K562 (cell line): Measurements from ENCODE around the gene GTPBP6. TPM values are rescaled to one million over a fixed set of nuclear protein-coding genes. Genes with fewer than 3 reads are reported as not detected.

Source experiments
- ATAC-seq: fragments of 200-7000 bp; cut with Tn5 transposase; 3 replicates; pipeline ENCODE4 v1.9.1; 2020; ENCODE audit warnings: moderate library complexity
- BruUV-seq: library from RNA; stranded (reverse); fragments of 400-500 nt; replicated peaks from 2 replicates; lab custom pipeline; 2021; lab: Mats Ljungman, UMichigan
- CTCF ChIA-PET: fragments of 300-600 bp; formaldehyde crosslinking; extraction: SDS; loops from one replicate; lab custom pipeline; 2021; ENCODE audit warnings: low intra/inter-chr PET ratio; lab: Yijun Ruan, JAX
- POLR2A ChIA-PET: fragments of 300-600, 350-650 bp; sonication (Branson Sonifier 250); formaldehyde crosslinking; extraction: SDS; loops from one replicate; lab custom pipeline; 2021; ENCODE audit warnings: antibody characterized with exemption, inconsistent platforms; lab: Yijun Ruan, JAX
- DNase-seq, 4 experiments: peaks; one replicate each; pipeline versions ENCODE4 v3.0.0 to v3.0.0-alpha.2; 2011 to 2018; ENCODE audit warnings: low spot score in 3 of 4, mixed read lengths in 3 of 4; ENCODE audit errors: extremely low read depth in 1 of 4
- FAIRE-seq: peaks from 2 replicates; lab custom pipeline; 2011; peaks lifted over from hg19 to GRCh38; lab: Jason Lieb, UNC
- H2AFZ ChIP-seq: 2 replicates; pipeline ENCODE4 v1.6.0; 2011; ENCODE audit warnings: low read depth, low read length, control low read depth, inconsistent platforms
- H3K27ac ChIP-seq: fragments of 200-600 bp; 3 replicates; pipeline ENCODE4 v1.8.0; 2011; ENCODE audit warnings: low read depth, mild to moderate bottlenecking, control low read depth, inconsistent platforms, low read length, moderate library complexity, mixed read lengths; ENCODE audit errors: extremely low read depth
- H3K27me3 ChIP-seq, 2 experiments: fragments of 300-600 bp in 1 of 2; 2 replicates in 1 of 2; 3 replicates in 1 of 2; pipeline versions ENCODE4 v1.6.0 to v1.8.0; 2011; ENCODE audit warnings: inconsistent platforms in 2 of 2, low read length in 2 of 2, mild to moderate bottlenecking in 1 of 2, mixed read lengths in 1 of 2, moderate library complexity in 1 of 2; ENCODE audit not compliant: control insufficient read depth in 2 of 2, insufficient read depth in 2 of 2
- H3K36me3 ChIP-seq: fragments of 300-600 bp; 3 replicates; pipeline ENCODE4 v1.8.0; 2011; ENCODE audit warnings: mild to moderate bottlenecking, low read length, inconsistent platforms; ENCODE audit not compliant: control insufficient read depth, insufficient read depth
- H3K4me1 ChIP-seq, 2 experiments: fragments of 200-600 bp in 1 of 2; replicated peaks in 1 of 2; 2 replicates in 1 of 2; 3 replicates in 1 of 2; pipeline versions ENCODE4 v1.5.1 to v1.8.0; 2011; ENCODE audit warnings: inconsistent platforms in 2 of 2, low read length in 2 of 2, mild to moderate bottlenecking in 1 of 2, mixed read lengths in 1 of 2, moderate library complexity in 1 of 2; ENCODE audit not compliant: control insufficient read depth in 2 of 2, insufficient read depth in 2 of 2
- H3K4me2 ChIP-seq: 2 replicates; pipeline ENCODE4 v1.6.1; 2011; ENCODE audit warnings: low read length, control low read depth, inconsistent platforms, mixed read lengths; ENCODE audit not compliant: insufficient read depth
- H3K4me3 ChIP-seq: fragments of 200-600 bp; sonication (generic), shearing (Covaris generic); 2 replicates; pipeline ENCODE4 v1.5.1; 2016; ENCODE audit warnings: control low read depth, inconsistent platforms
- H3K79me2 ChIP-seq: fragments of 200-600 bp; 3 replicates; pipeline ENCODE4 v1.8.0; 2011; ENCODE audit warnings: low read length, inconsistent platforms; ENCODE audit not compliant: control insufficient read depth, insufficient read depth
- H3K9ac ChIP-seq, 2 experiments: 2 replicates each; pipeline versions ENCODE4 v1.6.0 to v1.6.1; 2011; ENCODE audit warnings: low read depth in 2 of 2, low read length in 2 of 2, control low read depth in 1 of 2, inconsistent platforms in 1 of 2, mild to moderate bottlenecking in 1 of 2, mixed read lengths in 1 of 2; ENCODE audit not compliant: insufficient read depth in 1 of 2
- H3K9me1 ChIP-seq: one replicate; pipeline ENCODE4 v1.6.0; 2011; ENCODE audit warnings: inconsistent platforms, mild to moderate bottlenecking, low read length, moderate library complexity; ENCODE audit not compliant: control insufficient read depth, insufficient read depth
- H3K9me3 ChIP-seq: replicated peaks from 2 replicates; pipeline ENCODE4 v1.5.1; 2011; ENCODE audit warnings: low read depth, low read length, inconsistent platforms; ENCODE audit not compliant: control insufficient read depth, insufficient read depth
- H4K20me1 ChIP-seq: replicated peaks from 2 replicates; pipeline ENCODE4 v1.6.1; 2011; ENCODE audit warnings: low read length, inconsistent platforms, mixed read lengths; ENCODE audit not compliant: control insufficient read depth, insufficient read depth
- KLF1 ChIP-seq: fragments of 450-650 bp; IDR thresholded peaks from 2 replicates; pipeline ENCODE4 v1.6.1; 2016; ENCODE audit warnings: missing genetic modification characterization, missing compliant biosample characterization
- KLF16 ChIP-seq: IDR thresholded peaks from 2 replicates; pipeline ENCODE4 v1.6.1; 2016; ENCODE audit warnings: antibody characterized with exemption
- MLX ChIP-seq, 2 experiments: fragments of 450-650 bp in 1 of 2; sonication (generic) in 1 of 2; formaldehyde crosslinking; conservative IDR thresholded peaks; 2 replicates each; pipeline versions ENCODE4 v1.4.0 to v1.8.1; 2020 to 2022; ENCODE audit warnings: mild to moderate bottlenecking in 1 of 2, missing genetic modification reagents in 1 of 2
- MYC ChIP-seq, 2 experiments: fragments of 250-450 bp in 1 of 2; sonication (Bioruptor Pico) in 1 of 2; IDR thresholded peaks; 2 replicates each; pipeline versions ENCODE4 v1.5.1 to v1.6.1; 2012 to 2021; ENCODE audit warnings: low read depth in 2 of 2, borderline replicate concordance in 1 of 2, improper control_type of control experiment in 1 of 2, low read length in 1 of 2, mild to moderate bottlenecking in 1 of 2, moderate library complexity in 1 of 2
- TCF7L2 ChIP-seq: fragments of 150-350 bp; IDR thresholded peaks from 2 replicates; pipeline ENCODE4 v1.6.1; 2016; ENCODE audit warnings: low read depth, mild to moderate bottlenecking, low read length, moderate library complexity
- ZBTB33 ChIP-seq: sonication (generic); formaldehyde crosslinking; IDR thresholded peaks from 2 replicates; pipeline ENCODE4 v1.8.1; 2023; ENCODE audit warnings: mild to moderate bottlenecking, missing genetic modification reagents
- ZNF586 ChIP-seq: fragments of 450-650 bp; formaldehyde crosslinking; conservative IDR thresholded peaks from 2 replicates; pipeline ENCODE4 v1.4.0; 2020; ENCODE audit warnings: mild to moderate bottlenecking, moderate library complexity
- WGBS: fragments of 100-300 bp; shearing (Covaris generic); methylation state at CpG from one replicate; pipeline ENCODE4 v1.1.6; 2016; ENCODE audit warnings: low coverage, mixed read lengths; ENCODE audit not compliant: insufficient coverage; ENCODE audit errors: missing lambda C conversion rate; 5-methylcytosine and 5-hydroxymethylcytosine counted together
- in situ Hi-C: fragments of 300-500 bp; cut with MboI; formaldehyde crosslinking; loops from 4 replicates; pipeline ENCODE4 v1.15.0; 2018; ENCODE audit warnings: inconsistent platforms, mixed read lengths
- intact Hi-C: fragments of 100-400 bp; cut with micrococcal nuclease; formaldehyde crosslinking; loops from 2 replicates; pipeline ENCODE4 v1.14.2; 2022
- polyA plus RNA-seq, 8 experiments: library from polyadenylated mRNA; depleted of rRNA in 4 of 8; stranded (reverse) in 5 of 8; unstranded in 3 of 8; fragments of >200 nt; fragmentation: Nextera tagmentation in 2 of 8; fragmentation: Illumina TruSeq in 1 of 8; extraction: Ambion mirVana in 2 of 8; extraction: Trizol in 1 of 8; gene quantifications; 2 replicates each; pipeline versions ENCODE4 v1.2.1 to v1.2.3, GENCODE V29; 2011 to 2014; ENCODE audit warnings: inconsistent platforms in 1 of 8, missing spikeins in 1 of 8
- total RNA-seq, 7 experiments: library from RNA; depleted of rRNA in 6 of 7; stranded (reverse); fragments of >200 nt in 6 of 7; fragmentation: Illumina TruSeq in 2 of 7; extraction: Trizol in 2 of 7; gene quantifications; 2 replicates each; pipeline versions ENCODE4 v1.2.1 to v1.2.3, GENCODE V29; 2011 to 2021; ENCODE audit warnings: low replicate concordance in 1 of 7

GTPBP6 gene
- total and polyA plus RNA-seq, 9 of the 15 experiments (the other 6 are each of a cell fraction or from before 2014, with no cell fraction given): 0.24 to 35.2 (median 8.0) TPM

- intact Hi-C loops: no loop called here
- Histone ChIP-seq H2AFZ (no peak overlapping the region), H3K9me1 (no peaks in the 10 kb centered on the region), H3K4me3 (no peak overlapping the region), H3K27ac (no peak overlapping the region), H3K36me3 (no peaks in the 10 kb centered on the region), H3K27me3 (no peaks in the 10 kb centered on the region), H3K79me2 (no peaks in the 10 kb centered on the region), H4K20me1 (no peaks in the 10 kb centered on the region), H3K9ac (no peak overlapping the region), H3K9me3 (no peaks in the 10 kb centered on the region), H3K4me2 (no peak overlapping the region), H3K4me1 (peaks cover 0 to 3% of the 10 kb centered on the region in 2 experiments; a peak in 2 of 5 replicates)
- BruUV-seq: no TSS peak
- ATAC-seq: no peak
- FAIRE-seq: no peak
- DNase-seq: no peak
- ChIA-PET POLR2A (no interaction called here), CTCF (no interaction called here)
- in situ Hi-C loops: no loop called here
- WGBS: no CpG with 5 or more reads among the region's 24 CpGs
- no peak for TF ChIP-seq TCF7L2
- TF ChIP-seq ZNF586 (CRISPR knock-in tag): no peak
- TF ChIP-seq KLF16: no peak
Observed at GRCh38 chrX:340121-340520, 21.5 kb upstream of the GTPBP6 start.

- Histone ChIP-seq H3K79me2 (no peaks in the 10 kb centered on the region), H3K9ac (no peak overlapping the region), H3K4me2 (no peak overlapping the region), H3K4me3 (no peak overlapping the region), H3K27ac (no peak overlapping the region), H3K4me1 (peaks cover 0 to 3% of the 10 kb centered on the region in 2 experiments; a peak in 2 of 5 replicates), H3K36me3 (no peaks in the 10 kb centered on the region), H3K9me3 (no peaks in the 10 kb centered on the region), H3K9me1 (no peaks in the 10 kb centered on the region), H3K27me3 (no peaks in the 10 kb centered on the region), H2AFZ (no peak overlapping the region), H4K20me1 (no peaks in the 10 kb centered on the region)
- ChIA-PET POLR2A (no interaction called here), CTCF (no interaction called here)
- intact Hi-C loops (no loop called here), in situ Hi-C loops (no loop called here)
- ATAC-seq (no peak), DNase-seq (no peak), FAIRE-seq (no peak)
- TF ChIP-seq KLF1 (no peak), MYC (IDR thresholded peaks at IDR 0.05; ENCODE audit: low read depth, low read length) (no peak), MYC (CRISPR knock-in tag; IDR thresholded peaks at IDR 0.05; ENCODE audit: borderline replicate concordance, low read depth) (no peak), MLX (CRISPR knock-in tag; conservative IDR thresholded peaks at IDR 0.05) (no peak), ZBTB33 (CRISPR knock-in tag) (peak; percentile 81)
- WGBS: 83% methylated on average over 14 of the region's 44 CpGs
- BruUV-seq: no TSS peak
Observed at GRCh38 chrX:338836-339400, 20.3 kb upstream of the GTPBP6 start.
